OCI-LY1 (cell line): ENCODE measurements around the gene ZFP36L2.

Source experiments
- H2AFZ ChIP-seq: fragments of 200-600 bp; sonication (generic), shearing (Covaris generic); 2 replicates; pipeline ENCODE4 v1.6.0; 2014; ENCODE audit warnings: antibody characterized with exemption, mild to moderate bottlenecking, low read length
- H3F3A ChIP-seq: fragments of 200-600 bp; sonication (generic), shearing (Covaris generic); 2 replicates; pipeline ENCODE4 v1.6.0; 2014; ENCODE audit warnings: mild to moderate bottlenecking, antibody characterized with exemption, low read length, moderate library complexity; ENCODE audit not compliant: insufficient read depth
- H3K27ac ChIP-seq: fragments of 200-600 bp; sonication (generic); 2 replicates; pipeline ENCODE4 v1.5.1; 2014; ENCODE audit warnings: low read length, mixed run types, mild to moderate bottlenecking, low read depth; ENCODE audit not compliant: poor library complexity, severe bottlenecking
- H3K27me3 ChIP-seq: fragments of 200-600 bp; sonication (generic); 2 replicates; pipeline ENCODE4 v1.6.0; 2014; ENCODE audit warnings: antibody characterized with exemption, mild to moderate bottlenecking, low read length, moderate library complexity; ENCODE audit not compliant: insufficient read depth
- H3K36me3 ChIP-seq: fragments of 200-600 bp; sonication (generic); 2 replicates; pipeline ENCODE4 v1.6.1; 2014; ENCODE audit warnings: mild to moderate bottlenecking, antibody characterized with exemption, low read length, moderate library complexity, mixed read lengths; ENCODE audit not compliant: insufficient read depth
- H3K4me1 ChIP-seq: fragments of 200-600 bp; sonication (generic); 2 replicates; pipeline ENCODE4 v1.5.1; 2014; ENCODE audit warnings: mild to moderate bottlenecking, low read length, moderate library complexity; ENCODE audit not compliant: insufficient read depth, severe bottlenecking
- H3K4me2 ChIP-seq: fragments of 200-600 bp; sonication (generic), shearing (Covaris generic); 2 replicates; pipeline ENCODE4 v1.6.1; 2014; ENCODE audit warnings: low read length
- H3K4me3 ChIP-seq: fragments of 200-600 bp; sonication (generic); 2 replicates; pipeline ENCODE4 v1.5.1; 2014; ENCODE audit warnings: low read length, low read depth, mild to moderate bottlenecking, mixed read lengths; ENCODE audit not compliant: poor library complexity, severe bottlenecking
- H3K79me2 ChIP-seq: fragments of 200-600 bp; shearing (Covaris generic); 2 replicates; pipeline ENCODE4 v1.6.1; 2016; ENCODE audit warnings: mixed run types, low read length, mixed read lengths; ENCODE audit not compliant: insufficient read depth
- H3K9ac ChIP-seq: fragments of 200-600 bp; sonication (generic), shearing (Covaris generic); 2 replicates; pipeline ENCODE4 v1.6.1; 2014; ENCODE audit warnings: mild to moderate bottlenecking, low read length, mixed read lengths
- H3K9me2 ChIP-seq: fragments of 200-600 bp; sonication (generic), shearing (Covaris generic); 2 replicates; pipeline ENCODE4 v1.6.1; 2014; ENCODE audit warnings: low read depth, mild to moderate bottlenecking, low read length, mixed read lengths
- H3K9me3 ChIP-seq: fragments of 200-600 bp; shearing (Covaris generic); 2 replicates; pipeline ENCODE4 v1.6.1; 2014; ENCODE audit warnings: low read length, mixed read lengths
- H4K20me1 ChIP-seq: fragments of 200-600 bp; sonication (generic), shearing (Covaris generic); 2 replicates; pipeline ENCODE4 v1.6.0; 2016; ENCODE audit warnings: mild to moderate bottlenecking, low read length; ENCODE audit not compliant: insufficient read depth
- EZH2 ChIP-seq: fragments of 200-600 bp; sonication (generic), shearing (Covaris generic); IDR thresholded peaks from 2 replicates; pipeline ENCODE4 v1.8.0; 2017; ENCODE audit warnings: borderline replicate concordance, mixed run types, mild to moderate bottlenecking, antibody characterized with exemption, low read length, moderate library complexity, mixed read lengths
- TF ChIP-seq, protein P1 (sequence below): fragments of 200-600 bp; sonication (generic), shearing (Covaris generic); IDR thresholded peaks from 2 replicates; pipeline ENCODE4 v1.5.1; 2017; ENCODE audit warnings: mild to moderate bottlenecking, antibody characterized with exemption, low read length, moderate library complexity, mixed read lengths

The ZFP36L2 gene

DNA sequence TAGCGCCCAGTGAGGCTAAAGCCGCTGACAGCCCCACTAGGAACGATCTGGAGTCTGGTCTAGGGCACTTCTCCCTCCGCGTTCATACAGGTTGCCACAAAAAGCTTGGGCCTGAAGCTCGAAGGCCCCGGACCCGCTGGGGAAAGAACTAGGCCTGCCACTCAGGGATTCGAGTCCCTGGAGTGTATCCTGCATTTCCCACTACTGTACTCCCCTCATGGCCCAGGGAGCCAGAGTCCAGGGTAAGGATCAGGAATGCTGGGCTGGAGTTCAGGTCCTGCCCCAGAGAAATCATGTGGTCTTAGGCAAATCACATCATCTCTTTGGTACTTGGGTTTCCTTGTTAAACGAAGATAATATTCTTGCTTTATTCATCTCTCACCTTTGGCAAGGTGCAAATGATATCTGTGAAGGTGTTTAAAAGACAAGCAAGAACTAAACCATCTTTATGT lies 1.4 kb upstream of the ZFP36L2 start:
- TF ChIP-seq, protein P1, sequence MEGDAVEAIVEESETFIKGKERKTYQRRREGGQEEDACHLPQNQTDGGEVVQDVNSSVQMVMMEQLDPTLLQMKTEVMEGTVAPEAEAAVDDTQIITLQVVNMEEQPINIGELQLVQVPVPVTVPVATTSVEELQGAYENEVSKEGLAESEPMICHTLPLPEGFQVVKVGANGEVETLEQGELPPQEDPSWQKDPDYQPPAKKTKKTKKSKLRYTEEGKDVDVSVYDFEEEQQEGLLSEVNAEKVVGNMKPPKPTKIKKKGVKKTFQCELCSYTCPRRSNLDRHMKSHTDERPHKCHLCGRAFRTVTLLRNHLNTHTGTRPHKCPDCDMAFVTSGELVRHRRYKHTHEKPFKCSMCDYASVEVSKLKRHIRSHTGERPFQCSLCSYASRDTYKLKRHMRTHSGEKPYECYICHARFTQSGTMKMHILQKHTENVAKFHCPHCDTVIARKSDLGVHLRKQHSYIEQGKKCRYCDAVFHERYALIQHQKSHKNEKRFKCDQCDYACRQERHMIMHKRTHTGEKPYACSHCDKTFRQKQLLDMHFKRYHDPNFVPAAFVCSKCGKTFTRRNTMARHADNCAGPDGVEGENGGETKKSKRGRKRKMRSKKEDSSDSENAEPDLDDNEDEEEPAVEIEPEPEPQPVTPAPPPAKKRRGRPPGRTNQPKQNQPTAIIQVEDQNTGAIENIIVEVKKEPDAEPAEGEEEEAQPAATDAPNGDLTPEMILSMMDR: 0 out of 2 replicates have a peak, but pooled peaks have one; percentile 3
- TF ChIP-seq EZH2: no peak
- H3F3A ChIP-seq: peaks cover 14% of the 10 kb centered on the region
- H3K4me1 ChIP-seq: peaks cover 57% of the 10 kb centered on the region
- H3K27ac ChIP-seq: peak overlapping the region; percentile 96
- H3K9me3 ChIP-seq: no peaks in the 10 kb centered on the region
- no peaks in the 10 kb centered on the region for H4K20me1 ChIP-seq
- peak overlapping the region; percentile 98 for H3K9ac ChIP-seq
- peak overlapping the region; percentile 76 for H3K4me2 ChIP-seq
- peaks cover 33% of the 10 kb centered on the region for H3K36me3 ChIP-seq
- H2AFZ ChIP-seq: no peak overlapping the region
- peaks cover 22% of the 10 kb centered on the region for H3K79me2 ChIP-seq
- peak overlapping the region; percentile 71 for H3K4me3 ChIP-seq
- no peaks in the 10 kb centered on the region for H3K27me3 ChIP-seq
- H3K9me2 ChIP-seq: no peaks in the 10 kb centered on the region

DNA sequence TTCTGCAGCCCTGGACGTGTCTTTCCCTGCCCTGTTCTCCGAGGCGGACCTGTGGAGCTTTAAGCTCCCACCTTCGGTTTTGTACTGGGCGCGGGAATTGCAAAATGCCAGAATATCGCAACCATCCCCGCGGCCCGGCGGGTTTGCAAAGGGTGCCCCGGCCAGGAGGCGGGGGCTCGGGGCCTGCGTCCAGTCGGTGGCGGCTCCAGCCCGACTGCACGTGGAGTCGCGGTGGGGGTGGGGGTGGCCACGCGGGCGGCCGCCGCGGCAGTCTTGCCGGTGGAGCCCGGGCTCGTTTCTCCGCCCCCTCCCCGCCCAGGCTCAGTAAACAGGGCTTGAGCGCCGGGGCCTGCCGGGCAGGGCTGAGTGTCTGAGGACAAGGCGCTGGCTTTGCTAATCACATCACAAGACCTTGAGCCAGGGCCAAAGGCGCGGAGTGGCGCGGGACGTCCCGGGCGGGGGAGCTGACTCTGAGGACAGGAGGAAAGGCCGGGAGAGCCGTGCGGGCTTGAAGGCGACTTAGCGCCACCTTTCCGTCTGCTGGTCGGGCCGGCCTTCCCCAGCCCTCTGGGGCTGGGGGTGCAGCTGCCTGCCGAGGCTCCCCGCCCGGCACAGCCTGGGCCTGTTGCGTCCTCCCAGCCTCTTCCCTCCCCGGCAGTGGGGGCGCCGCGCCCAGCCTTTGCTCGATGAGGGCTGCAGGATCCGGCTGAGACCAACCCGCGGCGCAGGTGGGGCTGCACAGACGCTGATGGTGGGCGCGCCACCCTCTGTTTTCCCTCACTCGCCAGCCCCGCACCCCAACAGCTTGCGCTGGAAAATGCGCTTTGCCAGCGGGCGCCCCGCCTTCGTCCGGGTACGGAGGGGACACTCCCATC lies 786 bp upstream of the ZFP36L2 start:
- H3K27ac ChIP-seq: peak overlapping the region; percentile 96
- H3F3A ChIP-seq: peaks cover 21% of the 10 kb centered on the region
- H3K4me2 ChIP-seq: peak overlapping the region; percentile 76
- peak overlapping the region; percentile 71 for H3K4me3 ChIP-seq
- no peaks in the 10 kb centered on the region for H3K9me3 ChIP-seq
- TF ChIP-seq EZH2: no peak
- TF ChIP-seq, protein P1: peak; percentile 24; the same call in 1 of the 2 replicates
- no peaks in the 10 kb centered on the region for H3K9me2 ChIP-seq
- H2AFZ ChIP-seq: no peak overlapping the region
- H3K27me3 ChIP-seq: no peaks in the 10 kb centered on the region
- peaks cover 26% of the 10 kb centered on the region for H3K79me2 ChIP-seq
- peaks cover 64% of the 10 kb centered on the region for H3K4me1 ChIP-seq
- H3K36me3 ChIP-seq: peaks cover 40% of the 10 kb centered on the region
- peak overlapping the region; percentile 98 for H3K9ac ChIP-seq
- no peaks in the 10 kb centered on the region for H4K20me1 ChIP-seq

DNA sequence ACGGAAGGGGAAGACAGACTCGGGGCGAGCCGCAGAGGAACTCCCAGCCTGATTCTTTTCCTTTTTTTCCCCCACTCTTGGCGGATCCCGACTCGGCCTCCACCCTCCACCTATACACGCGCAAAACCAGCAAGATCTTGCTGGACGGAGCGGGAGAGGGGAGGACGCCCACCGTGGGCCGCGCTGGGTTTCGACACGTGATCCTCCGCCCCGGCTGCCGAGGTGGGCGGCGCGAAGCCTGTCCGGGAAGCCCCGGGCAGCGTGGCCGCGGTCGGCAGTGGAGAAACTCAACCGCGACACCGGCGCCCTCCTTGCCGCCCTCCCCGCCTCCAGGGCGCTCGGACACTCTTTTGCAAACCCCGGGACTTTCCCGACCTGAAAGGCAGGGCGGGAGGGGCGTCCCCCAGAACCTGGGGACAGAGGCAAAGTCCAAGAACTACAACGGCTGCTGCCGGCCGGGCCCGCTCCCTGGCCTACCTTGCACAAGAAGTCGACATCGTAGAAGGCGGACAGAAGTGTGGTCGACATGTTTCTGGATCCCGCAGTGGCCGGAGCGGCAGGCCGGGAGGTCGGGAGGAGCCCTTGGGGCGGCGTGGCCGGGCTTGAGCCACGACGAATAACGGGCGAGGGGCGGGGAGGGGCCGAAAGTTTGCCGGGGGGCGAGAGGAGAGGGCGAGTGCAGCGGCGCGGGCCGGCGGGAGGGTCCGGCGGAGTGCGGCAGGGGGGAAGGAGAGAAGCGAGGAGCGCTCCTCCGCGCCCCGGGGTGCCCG lies 433 bp downstream of the ZFP36L2 start:
- Histone ChIP-seq H4K20me1 (no peaks in the 10 kb centered on the region), H3K4me1 (peaks cover 67% of the 10 kb centered on the region)

More for the DNA sequence above, 433 bp downstream of the ZFP36L2 start:
- Histone ChIP-seq H3K4me3 (peak overlapping the region; percentile 71), H2AFZ (no peak overlapping the region), H3K36me3 (peaks cover 46% of the 10 kb centered on the region), H3K79me2 (peaks cover 26% of the 10 kb centered on the region), H3F3A (peaks cover 33% of the 10 kb centered on the region), H3K4me2 (peak overlapping the region; percentile 92), H3K9me2 (no peaks in the 10 kb centered on the region), H3K27ac (peak overlapping the region; percentile 99), H3K27me3 (no peaks in the 10 kb centered on the region), H3K9ac (peak overlapping the region; percentile 84), H3K9me3 (no peaks in the 10 kb centered on the region)
- TF ChIP-seq EZH2: no peak
- TF ChIP-seq, protein P1: no peak
